ENCODE results near the gene RHOG. TPM values are rescaled to one million over a fixed set of nuclear protein-coding genes. Genes with fewer than 3 reads are reported as not detected.

Gene RHOG
- polyA plus RNA-seq, 1 donor from 2014 or later: not detected

GRCh38 chr11:3831378-3832239 lies 9.2 kb downstream of the RHOG start:
- TF ChIP-seq POLR2AphosphoS5 (IDR thresholded peaks at IDR 0.05) (no peak), SMC3 (conservative IDR thresholded peaks at IDR 0.05; ENCODE audit: poor library complexity) (no peak), CTCF (IDR thresholded peaks at IDR 0.05; ENCODE audit: poor library complexity, severe bottlenecking) (no peak), EP300 (conservative IDR thresholded peaks at IDR 0.05; ENCODE audit: poor library complexity, severe bottlenecking) (no peak), RAD21 (conservative IDR thresholded peaks at IDR 0.05) (no peak), TAF1 (IDR thresholded peaks at IDR 0.05; ENCODE audit: low read depth) (no peak), MXI1 (conservative IDR thresholded peaks at IDR 0.05; ENCODE audit: poor library complexity, severe bottlenecking) (no peak), EZH2 (IDR thresholded peaks at IDR 0.05; ENCODE audit: borderline replicate concordance, insufficient read depth, low read length, poor library complexity, severe bottlenecking) (no peak), REST (IDR thresholded peaks at IDR 0.05; ENCODE audit: borderline replicate concordance) (no peak)
- Histone ChIP-seq H3K27ac (ENCODE audit: low read length) (no peak overlapping the region), H4K20me1 (ENCODE audit: insufficient read depth) (no peaks in the 10 kb centered on the region)

GRCh38 chr11:3830730-3831129 lies 10.0 kb downstream of the RHOG start:
- no peak for TF ChIP-seq CTCF (IDR thresholded peaks at IDR 0.05; ENCODE audit: poor library complexity, severe bottlenecking)
- H3K27ac ChIP-seq (ENCODE audit: low read length): no peak overlapping the region
- H3K79me2 ChIP-seq (replicated peaks; ENCODE audit: insufficient read depth, low read length): no peaks in the 10 kb centered on the region
- no peaks in the 10 kb centered on the region for H3K9me3 ChIP-seq (ENCODE audit: low read length)
- no peak overlapping the region for H3K4me2 ChIP-seq (ENCODE audit: low read length)
- no peaks in the 10 kb centered on the region for H3K36me3 ChIP-seq (ENCODE audit: insufficient read depth, low read length)
- no peaks in the 10 kb centered on the region for H3K9me2 ChIP-seq (ENCODE audit: insufficient read depth, low read length)
- H2AFZ ChIP-seq (ENCODE audit: low read depth, low read length): no peak overlapping the region
- no peak overlapping the region for H3K4me3 ChIP-seq (ENCODE audit: low read length)
- no peak overlapping the region for H3K9ac ChIP-seq (ENCODE audit: low read length)
- H4K20me1 ChIP-seq (ENCODE audit: insufficient read depth): no peaks in the 10 kb centered on the region
- no peaks in the 10 kb centered on the region for H3F3A ChIP-seq (ENCODE audit: insufficient read depth, low read length, poor library complexity, severe bottlenecking)
- H3K27me3 ChIP-seq (ENCODE audit: insufficient read depth, low read depth, low read length): no peaks in the 10 kb centered on the region

More at GRCh38 chr11:3831378-3832239, 9.2 kb downstream of the RHOG start:
- Histone ChIP-seq H3K9ac (ENCODE audit: low read length) (no peak overlapping the region), H3K36me3 (ENCODE audit: insufficient read depth, low read length) (no peaks in the 10 kb centered on the region), H2AFZ (ENCODE audit: low read depth, low read length) (no peak overlapping the region), H3F3A (ENCODE audit: insufficient read depth, low read length, poor library complexity, severe bottlenecking) (no peaks in the 10 kb centered on the region), H3K79me2 (replicated peaks; ENCODE audit: insufficient read depth, low read length) (no peaks in the 10 kb centered on the region), H3K4me3 (ENCODE audit: low read length) (no peak overlapping the region), H3K9me3 (ENCODE audit: low read length) (no peaks in the 10 kb centered on the region), H3K4me2 (ENCODE audit: low read length) (no peak overlapping the region), H3K27me3 (ENCODE audit: insufficient read depth, low read depth, low read length) (no peaks in the 10 kb centered on the region), H3K9me2 (ENCODE audit: insufficient read depth, low read length) (no peaks in the 10 kb centered on the region)
